ENCODE results near the gene ARHGEF5.

ARHGEF5 gene

DNA sequence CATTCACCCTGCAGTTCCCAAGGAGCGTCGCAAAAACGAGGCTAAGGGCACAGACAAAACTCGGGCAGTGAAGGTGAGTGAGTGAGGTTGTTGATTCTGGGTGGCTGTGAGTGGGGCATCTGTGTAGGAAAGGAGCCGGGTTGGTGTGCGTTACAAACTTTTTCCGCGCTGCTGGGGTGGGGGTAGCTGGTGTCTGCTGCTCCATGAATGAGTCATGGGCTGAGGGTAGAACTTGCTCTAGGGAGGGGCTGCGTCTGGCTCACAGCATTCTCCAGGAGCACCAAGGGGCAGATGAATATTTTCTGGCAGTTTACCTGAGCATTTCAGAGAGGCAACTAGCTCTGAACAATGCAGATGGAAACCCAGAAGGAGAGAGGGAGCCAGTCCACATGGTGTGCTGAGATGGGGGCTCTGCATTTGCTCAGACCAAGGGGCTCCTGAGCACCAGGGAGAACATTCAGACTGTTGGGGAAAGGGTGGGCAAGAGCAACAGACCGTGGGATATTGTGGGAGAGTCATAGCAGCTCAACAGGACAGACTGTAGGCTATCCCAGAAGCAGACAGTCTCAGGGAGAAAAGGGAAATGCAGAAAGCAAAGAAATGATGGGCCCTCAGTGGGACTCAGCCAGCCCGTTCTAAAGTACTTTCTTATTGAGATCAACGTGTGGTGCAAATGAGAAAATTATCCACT lies 29.5 kb downstream of the ARHGEF5 start:
- Mint-ChIP-seq H3K9me3 (no peaks in the 10 kb centered on the region), H3K27ac (peak overlapping the region; percentile 33 to 69 (median 67)), H3K4me3 (no peak overlapping the region), H3K27me3 (ENCODE audit: low read depth) (no peaks in the 10 kb centered on the region), H3K4me1 (no peaks in the 10 kb centered on the region), H3K36me3 (ENCODE audit: low read depth) (peaks cover 9% of the 10 kb centered on the region)
- TF ChIP-seq CTCF (IDR thresholded peaks at IDR 0.05; ENCODE audit: unreplicated experiment in 3 of 3): no peak

GRCh38 chr7:144386741-144387140 lies 31.5 kb downstream of the ARHGEF5 start:
- no peak overlapping the region for H3K4me3 Mint-ChIP-seq
- peaks cover 2% of the 10 kb centered on the region for H3K4me1 Mint-ChIP-seq
- TF ChIP-seq CTCF (IDR thresholded peaks at IDR 0.05; ENCODE audit: unreplicated experiment in 3 of 3): no peak
- no peaks in the 10 kb centered on the region for H3K27me3 Mint-ChIP-seq (ENCODE audit: low read depth)
- no peaks in the 10 kb centered on the region for H3K9me3 Mint-ChIP-seq
- H3K36me3 Mint-ChIP-seq (ENCODE audit: low read depth): no peaks in the 10 kb centered on the region
- peak overlapping the region in 2 of 3 experiments; percentile 7 to 50 for H3K27ac Mint-ChIP-seq

- Mint-ChIP-seq H3K4me1 (peaks cover 6% of the 10 kb centered on the region), H3K27me3 (ENCODE audit: low read depth) (no peaks in the 10 kb centered on the region), H3K9me3 (no peaks in the 10 kb centered on the region), H3K27ac (peak overlapping the region in 2 of 3 experiments; percentile 25 to 43), H3K36me3 (ENCODE audit: low read depth) (no peaks in the 10 kb centered on the region), H3K4me3 (no peak overlapping the region)
- no peak for TF ChIP-seq CTCF (IDR thresholded peaks at IDR 0.05; ENCODE audit: unreplicated experiment in 3 of 3)
Observed at GRCh38 chr7:144388950-144389349, 33.7 kb downstream of the ARHGEF5 start.

DNA sequence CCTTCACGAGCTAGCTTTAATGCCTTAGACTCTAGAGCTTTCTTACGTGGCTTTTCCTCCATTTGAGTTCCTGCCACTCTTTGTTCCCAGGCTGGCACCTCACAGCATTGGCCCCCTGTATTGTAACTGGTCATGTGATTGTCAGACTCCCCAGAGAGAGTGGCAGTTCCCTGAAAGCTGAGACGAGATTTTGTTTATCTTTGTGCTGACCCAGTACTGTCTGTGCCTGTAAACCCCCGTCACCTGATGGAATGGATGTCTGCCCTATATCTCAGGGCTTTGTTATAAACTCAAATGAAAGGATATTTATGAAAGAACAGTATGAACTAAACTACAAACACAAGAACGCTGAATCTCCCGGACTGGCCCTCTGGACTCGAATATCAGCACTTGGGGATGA lies 35.3 kb downstream of the ARHGEF5 start:
- no peak for TF ChIP-seq CTCF (IDR thresholded peaks at IDR 0.05; ENCODE audit: unreplicated experiment in 3 of 3)
- H3K27ac Mint-ChIP-seq: peak overlapping the region in 1 of 3 experiments; percentile 5
- H3K36me3 Mint-ChIP-seq (ENCODE audit: low read depth): no peaks in the 10 kb centered on the region
- H3K4me1 Mint-ChIP-seq: peaks cover 6% of the 10 kb centered on the region
- no peaks in the 10 kb centered on the region for H3K9me3 Mint-ChIP-seq
- H3K4me3 Mint-ChIP-seq: no peak overlapping the region
- H3K27me3 Mint-ChIP-seq (ENCODE audit: low read depth): peaks cover 4% of the 10 kb centered on the region

- no peak for TF ChIP-seq CTCF (IDR thresholded peaks at IDR 0.05; ENCODE audit: unreplicated experiment in 3 of 3)
- H3K27me3 Mint-ChIP-seq (ENCODE audit: low read depth): peaks cover 4% of the 10 kb centered on the region
- H3K4me3 Mint-ChIP-seq: no peak overlapping the region
- no peaks in the 10 kb centered on the region for H3K9me3 Mint-ChIP-seq
- no peak overlapping the region for H3K27ac Mint-ChIP-seq
- peaks cover 6% of the 10 kb centered on the region for H3K4me1 Mint-ChIP-seq
- no peaks in the 10 kb centered on the region for H3K36me3 Mint-ChIP-seq (ENCODE audit: low read depth)
Observed at GRCh38 chr7:144391014-144391413, 35.8 kb downstream of the ARHGEF5 start.

- H3K9me3 Mint-ChIP-seq: no peaks in the 10 kb centered on the region
- H3K36me3 Mint-ChIP-seq (ENCODE audit: low read depth): no peaks in the 10 kb centered on the region
- peak; percentile 65 to 73 (median 66) for TF ChIP-seq CTCF (IDR thresholded peaks at IDR 0.05; ENCODE audit: unreplicated experiment in 3 of 3)
- peak overlapping the region; percentile 11 to 28 (median 27) for H3K4me3 Mint-ChIP-seq
- peaks cover 6% of the 10 kb centered on the region for H3K4me1 Mint-ChIP-seq
- H3K27ac Mint-ChIP-seq: peak overlapping the region; percentile 12 to 33 (median 14)
- H3K27me3 Mint-ChIP-seq (ENCODE audit: low read depth): peaks cover 4% of the 10 kb centered on the region
Observed at GRCh38 chr7:144391823-144392255, 36.6 kb downstream of the ARHGEF5 start.
